NT2/D1 (cell line): ENCODE results near the gene ATAD2B.
"Not testable (repeated sequence)": the region's sequence is repeated elsewhere in the genome, so short reads cannot be mapped to it uniquely, and the experiment has no call there.

Experiments used
- DNase-seq: peaks from one replicate; pipeline ENCODE4 v3.0.0-alpha.2; 2011; ENCODE audit warnings: low read depth, low spot score
- H3K27me3 ChIP-seq: 2 replicates; pipeline ENCODE4 v1.6.0; 2011; ENCODE audit warnings: mild to moderate bottlenecking; ENCODE audit not compliant: insufficient read length, insufficient read depth
- H3K36me3 ChIP-seq: 2 replicates; pipeline ENCODE4 v1.6.1; 2011; ENCODE audit warnings: mild to moderate bottlenecking, low read length, mixed read lengths; ENCODE audit not compliant: insufficient read depth, insufficient read length
- H3K4me1 ChIP-seq: 2 replicates; pipeline ENCODE4 v1.5.1; 2011; ENCODE audit not compliant: insufficient read depth, insufficient read length
- H3K4me3 ChIP-seq: 2 replicates; pipeline ENCODE4 v1.5.1; 2011; ENCODE audit warnings: low read depth; ENCODE audit not compliant: insufficient read length
- H3K9ac ChIP-seq: 2 replicates; pipeline ENCODE4 v1.6.0; 2011; ENCODE audit warnings: low read depth; ENCODE audit not compliant: insufficient read length
- H3K9me3 ChIP-seq: 2 replicates; pipeline ENCODE4 v1.5.1; 2011; ENCODE audit warnings: mild to moderate bottlenecking, low read length; ENCODE audit not compliant: insufficient read depth
- SUZ12 ChIP-seq: IDR thresholded peaks from 2 replicates; pipeline ENCODE4 v1.6.1; 2011; ENCODE audit not compliant: insufficient read length, insufficient read depth; ENCODE audit errors: extremely low read depth
- YY1 ChIP-seq: IDR thresholded peaks from 2 replicates; pipeline ENCODE4 v1.6.1; 2011; ENCODE audit not compliant: insufficient read length, insufficient read depth
- ZNF274 ChIP-seq: IDR thresholded peaks from 2 replicates; pipeline ENCODE4 v1.6.1; 2011; ENCODE audit warnings: mild to moderate bottlenecking, low read depth, low read length

The ATAD2B gene

GRCh38 chr2:23734416-23734815 is 192.5 kb downstream of the ATAD2B start:
- no peak overlapping the region for H3K9ac ChIP-seq
- no peaks in the 10 kb centered on the region for H3K4me1 ChIP-seq
- TF ChIP-seq ZNF274 (no peak), SUZ12 (no peak), YY1 (no peak)
- no peak overlapping the region for H3K4me3 ChIP-seq
- no peaks in the 10 kb centered on the region for H3K36me3 ChIP-seq
- DNase-seq: no peak
- H3K27me3 ChIP-seq: no peaks in the 10 kb centered on the region
- peaks cover 16% of the 10 kb centered on the region; the same call in 1 of the 2 replicates for H3K9me3 ChIP-seq

DNA sequence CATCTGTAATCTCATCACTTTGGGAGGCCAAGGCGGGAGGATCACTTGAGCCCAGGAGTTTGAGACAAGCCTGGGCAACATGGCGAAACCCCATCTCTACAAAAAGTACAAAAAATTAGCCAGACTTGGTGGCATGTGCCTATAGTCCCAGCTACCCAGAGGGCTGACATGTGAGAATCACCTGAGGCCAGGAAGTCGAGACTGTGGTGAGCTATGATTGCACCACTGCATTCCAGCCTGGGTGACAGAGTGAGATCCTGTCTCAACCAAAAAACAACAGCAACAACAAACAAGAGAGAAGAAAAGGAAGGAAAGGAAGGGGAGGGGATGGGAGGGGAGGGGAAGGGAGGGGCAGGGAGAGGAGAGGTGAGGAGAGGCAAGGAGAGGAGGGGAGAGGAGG is 203.9 kb downstream of the ATAD2B start:
- H3K36me3 ChIP-seq, H3K9me3 ChIP-seq, H3K4me1 ChIP-seq, H3K9ac ChIP-seq, H3K27me3 ChIP-seq, DNase-seq, H3K4me3 ChIP-seq: not testable (repeated sequence)

DNA sequence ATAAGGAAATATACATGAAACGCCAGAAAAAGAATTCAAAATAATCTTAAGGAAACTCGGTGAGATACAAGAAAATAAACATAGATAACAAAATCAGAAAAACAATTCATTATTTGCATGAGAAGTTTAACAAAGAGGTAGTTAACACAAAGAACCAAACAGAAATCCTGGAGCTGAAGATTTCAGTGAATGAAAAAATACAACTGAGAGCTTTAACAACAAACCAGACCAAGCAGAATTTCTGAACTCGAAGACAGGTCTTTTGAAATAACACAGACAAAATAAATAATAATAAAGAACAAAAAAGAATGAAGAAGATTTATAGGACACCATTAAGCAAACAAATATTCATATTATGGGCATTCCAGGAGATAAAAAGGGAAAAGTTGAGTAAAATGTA is 204.7 kb downstream of the ATAD2B start:
- no peak for TF ChIP-seq ZNF274
- no peak for TF ChIP-seq YY1
- TF ChIP-seq SUZ12: no peak
- Histone ChIP-seq H3K4me3 (no peak overlapping the region), H3K27me3 (no peaks in the 10 kb centered on the region), H3K36me3 (no peaks in the 10 kb centered on the region), H3K9ac (no peak overlapping the region), H3K9me3 (peaks cover 8% of the 10 kb centered on the region; the same call in 1 of the 2 replicates), H3K4me1 (no peaks in the 10 kb centered on the region)
- no peak for DNase-seq

DNA sequence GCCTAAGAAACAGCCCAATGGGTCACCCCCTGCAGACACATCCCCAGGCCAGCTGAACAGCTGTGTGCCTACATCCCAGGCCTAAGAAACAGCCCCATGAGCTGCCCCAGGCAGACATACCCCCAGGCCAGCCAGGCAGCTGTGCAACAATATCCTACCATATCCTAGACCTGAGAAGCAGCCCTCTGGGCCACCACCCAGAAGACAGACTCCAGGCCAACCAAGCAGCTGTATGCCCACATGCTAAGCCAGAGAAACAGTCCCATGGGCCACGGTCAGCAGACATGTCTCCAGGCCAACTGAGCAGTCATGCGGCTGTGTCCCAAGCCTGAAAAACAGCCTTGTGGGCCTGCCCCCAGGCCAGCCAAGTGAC is 205.5 kb downstream of the ATAD2B start:
- no peaks in the 10 kb centered on the region for H3K27me3 ChIP-seq
- no peaks in the 10 kb centered on the region for H3K36me3 ChIP-seq
- DNase-seq: no peak
- TF ChIP-seq ZNF274: no peak
- no peak for TF ChIP-seq SUZ12
- no peak for TF ChIP-seq YY1
- peaks cover 8% of the 10 kb centered on the region; the same call in 1 of the 2 replicates for H3K9me3 ChIP-seq
- H3K4me1 ChIP-seq: no peaks in the 10 kb centered on the region
- H3K4me3 ChIP-seq: no peak overlapping the region
- H3K9ac ChIP-seq: no peak overlapping the region

DNA sequence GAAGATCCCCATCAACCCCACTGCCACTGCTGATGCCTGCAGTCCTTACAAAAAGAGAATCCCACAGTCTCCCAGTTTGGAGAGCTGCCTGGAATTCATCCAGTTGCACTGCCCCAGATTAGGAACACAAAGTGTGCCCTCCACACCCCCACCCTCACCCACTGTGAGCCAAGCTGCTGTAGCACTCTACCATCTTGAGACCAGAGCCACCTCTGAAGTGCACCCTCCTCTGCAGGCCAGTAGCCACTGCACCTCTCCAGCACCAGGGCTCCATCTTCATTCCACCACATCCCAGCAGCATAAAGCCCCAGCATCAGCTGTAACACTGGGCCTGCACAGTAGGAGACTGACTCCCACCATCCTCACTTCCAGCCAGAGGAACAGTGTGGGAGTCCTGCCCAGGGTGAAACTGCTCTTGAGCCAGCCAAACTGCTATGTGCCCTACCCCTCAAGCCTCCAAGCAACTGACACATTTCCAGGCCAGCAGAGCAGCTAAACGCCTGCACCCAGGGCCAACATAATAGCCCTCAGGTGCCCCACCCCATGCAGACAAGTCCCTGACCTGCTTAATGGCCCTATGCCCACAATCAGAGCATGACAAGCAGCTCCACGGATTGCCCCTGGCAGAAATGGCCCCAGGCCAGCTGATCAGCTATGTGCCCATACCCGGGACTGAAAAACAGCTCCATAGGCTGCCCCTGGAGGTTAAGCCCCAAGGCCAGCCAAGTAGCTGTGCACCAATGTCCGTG is 206.0 kb downstream of the ATAD2B start:
- TF ChIP-seq SUZ12 (no peak), YY1 (no peak), ZNF274 (no peak)
- no peaks in the 10 kb centered on the region for H3K27me3 ChIP-seq
- H3K9ac ChIP-seq: no peak overlapping the region
- no peak overlapping the region for H3K4me3 ChIP-seq
- peaks cover 8% of the 10 kb centered on the region; the same call in 1 of the 2 replicates for H3K9me3 ChIP-seq
- no peak for DNase-seq
- no peaks in the 10 kb centered on the region for H3K36me3 ChIP-seq
- H3K4me1 ChIP-seq: no peaks in the 10 kb centered on the region

DNA sequence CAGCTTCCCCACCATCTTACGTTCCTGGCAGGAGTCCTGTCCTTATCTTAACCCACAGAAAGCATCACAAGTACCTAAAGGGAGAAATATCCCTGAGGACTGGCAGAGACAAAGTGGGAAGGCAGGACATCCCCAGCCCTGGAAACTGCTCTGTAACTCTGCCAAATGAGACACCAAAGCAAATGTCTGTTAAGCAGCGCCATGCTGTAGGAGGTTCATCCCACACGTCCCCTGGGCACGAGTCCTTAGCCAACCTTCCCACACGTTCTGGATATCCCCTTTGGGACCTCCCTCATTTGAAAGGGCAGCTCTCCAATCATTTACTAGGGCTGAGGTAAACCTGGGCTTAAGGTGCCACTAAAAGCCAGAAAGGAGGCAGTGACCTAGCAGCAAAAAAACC is 207.2 kb downstream of the ATAD2B start:
- no peak overlapping the region for H3K4me3 ChIP-seq
- H3K4me1 ChIP-seq: no peaks in the 10 kb centered on the region
- no peak for DNase-seq
- H3K9ac ChIP-seq: no peak overlapping the region
- TF ChIP-seq YY1 (no peak), ZNF274 (no peak), SUZ12 (no peak)
- peaks cover 8% of the 10 kb centered on the region; the same call in 1 of the 2 replicates for H3K9me3 ChIP-seq
- H3K27me3 ChIP-seq: no peaks in the 10 kb centered on the region
- H3K36me3 ChIP-seq: no peaks in the 10 kb centered on the region

DNA sequence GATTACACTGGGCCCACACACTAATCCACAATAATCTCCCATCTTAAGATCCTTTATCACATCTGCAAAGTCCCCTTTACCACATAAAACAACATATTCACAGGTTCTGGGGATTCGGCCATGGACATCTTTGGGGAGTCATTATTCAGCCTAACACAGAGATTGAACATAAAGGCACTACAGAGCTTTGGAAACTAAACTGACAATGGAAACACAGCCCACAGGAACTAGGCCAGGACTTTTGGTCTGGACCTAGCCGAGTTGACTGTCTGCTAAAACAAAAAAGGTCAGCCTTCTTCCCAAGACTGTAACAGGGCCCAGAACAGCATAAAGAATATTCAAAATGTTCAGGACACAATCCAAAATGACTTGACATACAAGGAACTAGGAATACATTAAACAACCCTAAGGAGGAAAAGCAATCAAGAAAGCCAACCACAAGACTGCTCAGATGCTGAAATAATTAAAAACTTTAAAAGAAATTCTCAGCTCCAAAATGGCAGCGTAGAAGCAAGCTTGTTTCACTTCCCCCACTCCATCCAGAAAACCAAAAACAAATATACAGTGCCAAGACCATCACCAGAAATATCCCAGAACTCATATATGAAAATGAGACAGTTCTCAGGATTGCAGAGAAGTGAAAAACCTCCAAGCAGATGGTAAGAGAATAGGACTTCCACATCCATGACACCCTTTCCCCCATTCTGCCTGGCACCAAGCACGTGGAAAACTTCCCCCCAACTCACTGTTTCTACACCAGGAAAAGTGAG is 207.8 kb downstream of the ATAD2B start:
- TF ChIP-seq YY1 (no peak), SUZ12 (no peak), ZNF274 (no peak)
- no peak for DNase-seq
- no peaks in the 10 kb centered on the region for H3K4me1 ChIP-seq
- peaks cover 8% of the 10 kb centered on the region; the same call in 1 of the 2 replicates for H3K9me3 ChIP-seq
- no peaks in the 10 kb centered on the region for H3K36me3 ChIP-seq
- H3K27me3 ChIP-seq: no peaks in the 10 kb centered on the region
- H3K9ac ChIP-seq: no peak overlapping the region
- H3K4me3 ChIP-seq: no peak overlapping the region
